ENCODE measurements around the gene PYCARD.
"Not testable (repeated sequence)": the region's sequence is repeated elsewhere in the genome, so short reads cannot be mapped to it uniquely, and the experiment has no call there.

The PYCARD gene

GRCh38 chr16:31214708-31215286, 12.2 kb upstream of the PYCARD start:
- no peak for DNase-seq

GRCh38 chr16:31213877-31214707, 11.5 kb upstream of the PYCARD start, which contains the start of gene TRIM72:
TRIM72 (plus strand) TSS chr16:31214119; CDS start chr16:31214739, 620 bp downstream.
- no peak for DNase-seq

DNA sequence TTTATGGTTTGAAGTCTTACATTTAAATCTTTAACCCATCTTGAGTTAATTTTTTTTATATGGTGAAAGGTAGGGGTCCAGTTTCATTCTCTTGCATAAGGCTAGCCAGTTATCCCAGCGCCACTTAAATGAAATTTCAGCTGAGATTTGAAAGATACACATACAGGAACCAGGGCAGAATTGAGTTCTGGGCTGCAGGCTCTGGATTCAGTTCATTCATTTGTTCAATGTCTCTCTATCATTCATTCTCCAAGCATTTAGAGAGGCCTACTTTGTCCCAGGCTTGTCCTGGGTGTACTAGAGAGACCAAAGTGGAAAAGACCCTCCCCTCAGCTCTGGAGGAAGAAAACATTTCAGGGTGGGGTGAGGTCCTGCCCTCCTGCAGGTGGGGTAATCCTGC, 10.8 kb upstream of the PYCARD start:
- no peak for DNase-seq

- no peak for DNase-seq
Observed at GRCh38 chr16:31206776-31207175, 4.2 kb upstream of the PYCARD start.

DNA sequence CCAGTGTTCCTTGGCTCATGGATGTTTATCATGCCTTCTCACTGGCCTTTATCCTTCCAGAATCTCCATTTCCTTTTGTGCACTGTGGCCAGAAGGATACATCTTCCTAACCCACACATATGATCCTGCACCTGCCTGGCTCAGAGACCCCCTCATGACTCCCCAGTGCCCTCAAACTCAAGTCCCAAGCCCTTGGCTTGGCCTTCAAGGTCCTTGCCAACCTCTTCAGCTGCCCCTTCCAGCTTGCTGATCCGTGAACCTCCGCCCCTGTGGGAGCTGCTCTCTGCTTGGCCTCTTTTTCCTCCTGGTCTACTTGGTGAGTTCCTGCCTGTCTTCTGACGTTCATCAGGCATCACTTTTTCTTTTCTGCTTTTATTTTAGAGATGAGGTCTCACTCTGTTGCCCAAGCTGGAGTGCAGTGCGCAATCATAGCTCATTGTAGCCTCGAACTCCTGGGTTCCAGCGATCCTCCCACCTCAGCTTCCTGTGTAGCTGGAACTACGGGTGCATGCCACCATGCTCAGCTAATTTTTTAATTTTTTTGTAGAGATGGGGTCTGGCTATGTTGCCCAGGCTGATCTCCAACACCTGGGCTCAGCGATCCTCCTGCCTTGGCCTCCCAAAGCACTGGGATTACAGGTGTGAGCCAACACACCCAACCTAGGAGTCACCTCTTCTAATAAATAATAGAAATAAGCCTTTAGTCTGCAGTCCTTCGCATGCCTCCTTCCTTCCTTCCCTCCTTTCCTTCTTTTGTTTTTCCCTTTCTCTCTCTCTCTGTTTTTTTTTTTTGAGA, 2.5 kb upstream of the PYCARD start:
- DNase-seq = no peak

DNA sequence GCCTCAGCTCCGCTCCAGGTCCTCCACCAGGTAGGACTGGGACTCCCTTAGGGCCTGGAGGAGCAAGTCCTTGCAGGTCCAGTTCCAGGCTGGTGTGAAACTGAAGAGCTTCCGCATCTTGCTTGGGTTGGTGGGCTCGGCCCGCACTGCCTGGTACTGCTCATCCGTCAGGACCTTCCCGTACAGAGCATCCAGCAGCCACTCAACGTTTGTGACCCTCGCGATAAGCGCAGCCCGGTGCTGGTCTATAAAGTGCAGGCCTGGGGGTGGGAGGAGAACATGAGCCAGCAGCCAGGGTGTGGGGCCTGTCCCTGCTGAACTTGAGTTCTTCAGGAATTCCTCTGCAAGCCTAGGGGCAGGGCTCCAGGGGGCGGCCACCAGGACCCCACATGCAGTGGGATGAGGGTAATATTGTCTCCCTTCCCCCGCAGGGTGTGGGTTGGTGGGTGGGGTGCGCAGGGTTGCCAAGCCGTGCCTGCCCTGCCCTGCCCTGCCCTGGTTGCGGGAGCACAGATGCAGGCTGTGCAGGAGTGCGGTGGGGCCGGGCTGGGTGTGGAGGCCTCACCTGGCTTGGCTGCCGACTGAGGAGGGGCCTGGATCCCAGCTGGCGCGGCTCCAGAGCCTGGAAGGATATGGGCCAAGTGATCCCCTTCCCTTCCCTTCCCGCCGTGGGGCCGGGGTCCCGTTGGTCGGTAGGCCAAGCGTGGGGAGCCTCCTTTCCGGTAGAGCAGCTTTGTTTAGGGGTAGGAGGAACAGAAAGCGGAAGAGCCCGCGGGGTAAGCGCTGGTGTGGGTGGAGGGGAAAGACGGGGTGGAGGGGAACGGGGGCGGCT, 762 bp downstream of the PYCARD start:
- peak; percentile 59 for DNase-seq

DNA sequence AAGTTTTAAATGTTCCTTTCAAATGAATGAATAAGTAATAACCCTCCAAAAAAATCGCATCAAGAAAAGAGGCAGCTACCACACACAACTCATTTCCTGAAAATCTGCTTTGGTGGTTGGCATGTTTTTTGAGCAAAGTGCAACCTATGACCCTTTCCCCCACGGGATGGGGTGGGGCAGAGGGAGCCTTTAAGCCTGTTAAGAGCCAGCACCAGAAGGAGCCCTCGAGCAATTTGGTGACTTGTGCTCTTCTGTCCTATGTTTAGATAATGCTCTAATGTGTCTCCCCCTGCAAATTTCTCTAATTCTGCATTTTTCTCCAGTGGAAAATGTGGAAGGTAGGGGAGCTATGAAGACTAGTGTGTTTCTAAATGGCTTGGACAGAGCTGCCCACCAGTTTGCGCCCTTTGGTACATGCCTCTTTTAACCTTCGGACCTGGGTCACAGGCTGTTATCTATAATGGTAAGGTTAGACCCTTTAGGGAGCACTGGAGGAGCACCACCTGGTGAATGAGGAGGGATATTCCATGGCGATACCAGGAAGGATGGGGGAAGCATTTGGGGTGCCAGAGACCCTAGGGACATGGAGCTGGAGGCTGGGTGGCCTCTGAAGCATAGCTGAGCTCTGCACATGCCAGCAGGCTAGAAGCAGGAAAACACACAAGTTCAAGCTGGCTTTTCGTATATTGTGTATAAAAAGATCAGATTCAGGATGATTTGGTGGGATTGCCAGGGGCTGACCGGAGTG, 1.6 kb downstream of the PYCARD start:
- DNase-seq = peak; percentile 61

DNA sequence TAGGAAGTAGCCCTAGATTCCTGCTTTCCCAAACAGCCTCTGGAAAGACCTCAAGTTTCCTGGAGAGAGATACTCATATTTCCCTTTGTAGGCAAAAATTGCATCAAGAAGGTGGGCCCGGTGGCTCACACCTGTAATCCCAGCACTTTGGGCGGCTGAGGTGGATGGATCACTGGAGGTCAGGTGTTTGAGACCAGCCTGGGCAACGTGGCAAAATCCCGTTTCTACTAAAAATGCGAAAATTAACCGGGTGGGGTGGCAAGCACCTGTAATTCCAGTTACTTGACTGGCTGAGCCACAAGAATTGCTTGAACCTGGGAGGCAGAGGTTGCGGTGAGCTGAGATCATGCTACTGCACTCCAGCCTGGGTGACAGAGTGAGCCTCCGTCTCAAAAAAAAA, 2.4 kb downstream of the PYCARD start:
- not testable (repeated sequence) for DNase-seq

DNA sequence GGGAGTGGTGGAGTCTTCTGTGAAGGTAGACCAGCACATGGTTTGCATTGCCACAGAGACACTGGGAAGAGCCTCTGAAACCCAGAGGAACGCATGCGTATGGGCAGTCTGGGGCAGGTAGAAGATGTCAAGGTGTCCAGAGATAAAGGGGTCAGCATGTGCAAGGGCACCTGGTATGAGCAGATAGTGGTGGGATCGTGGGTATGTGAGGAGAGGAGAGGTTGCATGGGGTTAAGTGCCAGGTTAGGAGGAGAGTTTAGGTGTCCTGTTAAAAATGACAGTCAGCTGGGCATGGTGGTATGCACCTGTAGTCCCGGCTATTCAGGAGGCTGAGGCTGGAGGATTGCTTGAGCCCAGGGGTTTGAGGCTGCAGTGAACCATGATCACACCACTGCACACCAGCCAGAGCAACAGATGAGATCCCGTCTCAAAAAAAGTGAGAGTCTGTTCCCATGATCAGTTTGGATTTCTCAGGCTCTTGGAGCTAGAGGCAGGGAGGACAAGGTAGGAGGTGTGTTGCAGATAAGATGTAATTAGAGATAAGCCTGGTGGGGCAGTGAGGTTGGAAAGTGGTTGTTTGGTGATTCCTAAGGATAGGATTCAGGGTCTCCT, 3.0 kb downstream of the PYCARD start:
- no peak for DNase-seq

- DNase-seq = no peak
Observed at GRCh38 chr16:31198207-31198882, 4.2 kb downstream of the PYCARD start.

DNA sequence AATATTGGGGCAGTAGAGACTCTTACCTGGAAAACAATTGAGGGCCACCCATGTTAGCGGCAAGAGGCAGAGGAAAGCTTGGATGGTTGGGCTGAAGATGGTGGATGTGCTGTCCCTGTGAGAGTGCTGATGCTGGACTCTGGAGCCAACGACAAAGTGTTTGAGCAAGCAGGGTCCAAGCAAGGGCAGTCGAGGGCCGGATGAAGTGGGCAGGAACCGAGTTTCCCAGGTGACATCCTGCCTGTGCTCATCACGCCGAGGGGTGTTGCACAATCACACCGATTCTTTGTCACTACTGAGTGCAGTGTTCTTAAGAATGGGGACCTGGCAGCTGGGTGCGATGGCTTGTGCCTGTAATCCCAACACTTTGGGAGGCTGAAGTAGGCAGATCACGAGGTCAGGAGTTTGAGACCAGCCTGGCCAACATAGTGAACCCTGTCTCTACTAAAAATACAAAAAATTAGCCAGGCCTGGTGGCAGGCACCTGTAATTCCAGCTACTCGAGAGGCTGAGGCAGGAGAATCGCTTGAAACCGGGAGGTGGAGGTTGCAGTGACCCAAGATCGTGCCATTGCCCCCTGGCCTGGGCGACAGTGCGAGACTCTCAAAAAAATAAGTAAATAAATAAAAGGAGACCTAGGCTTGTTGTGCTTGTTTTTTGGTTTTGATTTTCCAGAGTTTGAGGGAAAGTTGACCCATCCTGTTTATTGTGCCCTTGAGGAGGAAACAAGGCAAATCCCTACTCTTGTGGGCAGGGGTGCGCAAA, 6.1 kb downstream of the PYCARD start:
- DNase-seq = no peak

- DNase-seq = not testable (repeated sequence)
Observed at GRCh38 chr16:31195861-31196260, 6.7 kb downstream of the PYCARD start.

- no peak for DNase-seq
Observed at GRCh38 chr16:31194898-31195297, 7.7 kb downstream of the PYCARD start.

DNA sequence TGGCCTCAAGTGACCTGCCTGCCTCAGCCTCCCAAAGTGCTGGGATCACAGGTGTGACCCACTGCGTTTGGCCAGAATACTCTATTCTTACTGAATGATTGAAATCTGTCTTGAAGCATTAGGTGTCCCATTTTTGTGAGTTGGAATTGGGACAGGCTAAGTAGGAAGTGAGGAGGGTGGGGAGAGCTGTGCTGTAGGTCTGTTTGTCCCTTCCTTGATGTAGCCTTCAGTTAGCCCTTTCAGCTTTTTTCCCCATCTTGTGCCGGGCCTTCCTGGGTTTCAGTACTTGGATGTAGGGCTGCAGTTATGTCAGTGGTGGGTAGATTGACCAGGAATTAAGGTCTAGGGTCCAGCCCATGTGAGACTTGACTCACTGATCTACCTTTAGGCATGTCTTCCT, 8.7 kb downstream of the PYCARD start:
- no peak for DNase-seq

DNA sequence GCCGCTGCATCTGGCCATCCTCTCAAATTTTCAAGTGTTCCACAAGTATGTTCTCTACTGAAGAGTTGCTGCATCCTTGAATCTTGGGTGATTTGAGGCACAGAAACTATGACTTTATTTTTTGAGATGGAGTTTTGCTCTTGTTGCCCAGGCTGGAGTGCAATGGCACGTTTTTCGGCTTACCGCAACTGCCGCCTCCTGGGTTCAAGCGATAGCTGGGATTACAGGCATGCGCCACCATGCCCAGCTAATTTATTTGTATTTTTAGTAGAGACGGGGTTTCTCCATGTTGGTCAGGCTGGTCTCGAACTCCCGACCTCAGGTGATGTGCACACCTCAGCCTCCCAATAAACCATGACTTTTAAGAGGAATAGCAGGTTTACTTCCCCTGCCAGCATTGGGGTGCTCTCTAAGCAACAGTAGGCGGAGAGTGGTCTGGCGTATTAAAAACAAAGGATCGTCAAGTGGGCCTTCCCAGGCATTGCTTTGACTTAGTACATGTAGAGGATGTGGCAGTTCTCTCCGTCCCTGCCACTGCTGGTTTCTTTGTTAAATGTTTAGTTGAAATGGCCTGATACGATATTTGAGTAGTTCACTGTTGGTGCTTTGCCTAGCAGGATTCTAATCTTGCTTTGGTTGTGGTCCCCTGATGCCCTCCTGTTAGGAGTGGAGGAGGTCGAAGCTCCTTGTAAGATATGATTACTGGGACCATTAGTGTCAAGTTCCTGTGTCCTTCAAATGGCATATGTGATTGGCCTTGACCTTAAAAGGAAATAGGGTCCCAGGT, 9.5 kb downstream of the PYCARD start:
- DNase-seq = no peak

GRCh38 chr16:31191697-31192428, 10.7 kb downstream of the PYCARD start:
- DNase-seq = no peak

- no peak for DNase-seq
Observed at GRCh38 chr16:31190818-31191444, 11.6 kb downstream of the PYCARD start.

DNA sequence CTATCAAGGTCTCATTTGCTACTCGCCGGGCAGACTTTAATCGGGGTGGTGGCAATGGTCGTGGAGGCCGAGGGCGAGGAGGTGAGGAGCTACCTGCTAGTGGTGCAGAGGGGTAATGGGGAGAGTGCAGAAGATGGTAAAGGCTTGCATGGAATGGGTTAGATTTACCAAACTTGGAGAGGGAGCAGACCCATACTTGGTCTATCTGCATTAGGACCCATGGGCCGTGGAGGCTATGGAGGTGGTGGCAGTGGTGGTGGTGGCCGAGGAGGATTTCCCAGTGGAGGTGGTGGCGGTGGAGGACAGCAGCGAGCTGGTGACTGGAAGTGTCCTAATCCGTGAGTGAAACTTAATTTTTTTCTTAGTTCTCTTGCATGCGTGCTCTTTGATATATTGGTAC, 12.5 kb downstream of the PYCARD start:
- DNase-seq = no peak

Data from stimulated activated CD8-positive, alpha-beta memory T cell treated with anti-CD3 and anti-CD28 coated beads, Interleukin-4, amount 100 ng/mL, for 48 hours (primary cell).